Caco-2 (cell line): Measurements from ENCODE around the gene PEDS1. TPM values are rescaled to one million over a fixed set of nuclear protein-coding genes. Genes with fewer than 3 reads are reported as not detected.
A peak's percentile ranks its signal among the peaks of the same experiment; 100 is the strongest.

Experiments
- BruUV-seq: library from RNA; stranded (reverse); fragments of 400-500 nt; replicated peaks from 2 replicates; lab custom pipeline; 2021; lab: Mats Ljungman, UMichigan
- CTCF ChIA-PET: fragments of 300-600 bp; sonication (Branson Sonifier 250); formaldehyde crosslinking; loops from one replicate; lab custom pipeline; 2022; ENCODE audit warnings: antibody characterized with exemption; lab: Charles Lee
- POLR2A ChIA-PET: fragments of 300-600 bp; sonication (Branson Sonifier 250); formaldehyde crosslinking; loops from one replicate; lab custom pipeline; 2022; ENCODE audit warnings: antibody characterized with exemption; lab: Charles Lee
- DNase-seq, 2 experiments: peaks; one replicate each; pipeline versions ENCODE4 v3.0.0 to v3.0.0-alpha.2; 2020 to 2022
- H3K27me3 ChIP-seq: replicated peaks from 2 replicates; pipeline ENCODE4 v1.6.0; 2011; ENCODE audit warnings: low read length; ENCODE audit not compliant: control insufficient read depth, insufficient read depth
- H3K36me3 ChIP-seq: 2 replicates; pipeline ENCODE4 v1.5.1; 2011; ENCODE audit warnings: low read length; ENCODE audit not compliant: control insufficient read depth, insufficient read depth
- H3K4me1 ChIP-seq: fragments of 250-450 bp; sonication (Bioruptor Pico); 2 replicates; pipeline ENCODE4 v1.5.1; 2020; ENCODE audit warnings: mild to moderate bottlenecking
- H3K4me3 ChIP-seq: 2 replicates; pipeline ENCODE4 v1.5.1; 2011; ENCODE audit warnings: low read depth, mild to moderate bottlenecking, control low read depth, low read length
- H3K9me3 ChIP-seq: fragments of 250-450 bp; sonication (Bioruptor Pico); 2 replicates; pipeline ENCODE4 v1.5.1; 2020; ENCODE audit warnings: mild to moderate bottlenecking, moderate library complexity
- H3K27ac Mint-ChIP-seq: one replicate; pipeline ENCODE4 v1.8.0; 2022; ENCODE audit warnings: mixed read lengths; ENCODE audit not compliant: unreplicated experiment
- H3K27me3 Mint-ChIP-seq: one replicate; pipeline ENCODE4 v1.8.0; 2022; ENCODE audit warnings: mixed read lengths; ENCODE audit not compliant: insufficient read depth, unreplicated experiment
- H3K36me3 Mint-ChIP-seq: one replicate; pipeline ENCODE4 v1.8.0; 2022; ENCODE audit warnings: mild to moderate bottlenecking, mixed read lengths; ENCODE audit not compliant: insufficient read depth, unreplicated experiment
- H3K4me1 Mint-ChIP-seq: one replicate; pipeline ENCODE4 v1.8.0; 2022; ENCODE audit warnings: low read depth, mixed read lengths; ENCODE audit not compliant: unreplicated experiment
- H3K4me3 Mint-ChIP-seq: one replicate; pipeline ENCODE4 v1.8.0; 2022; ENCODE audit warnings: mild to moderate bottlenecking, moderate library complexity, mixed read lengths; ENCODE audit not compliant: unreplicated experiment
- H3K9me3 Mint-ChIP-seq: one replicate; pipeline ENCODE4 v1.8.0; 2022; ENCODE audit warnings: mixed read lengths; ENCODE audit not compliant: unreplicated experiment
- CTCF ChIP-seq, 2 experiments: fragments of 200-600 bp in 1 of 2; IDR thresholded peaks; 1 replicate in 1 of 2; 2 replicates in 1 of 2; pipeline versions ENCODE4 v1.5.1 to v1.8.0; 2011 to 2022; ENCODE audit warnings: antibody characterized with exemption in 1 of 2, control low read depth in 1 of 2, inconsistent platforms in 1 of 2, low read depth in 1 of 2, low read length in 1 of 2, mild to moderate bottlenecking in 1 of 2, moderate library complexity in 1 of 2; ENCODE audit not compliant: insufficient read depth in 1 of 2, severe bottlenecking in 1 of 2, unreplicated experiment in 1 of 2
- intact Hi-C: fragments of 100-400 bp; cut with micrococcal nuclease; formaldehyde crosslinking; loops from one replicate; pipeline ENCODE4 v1.10.0; 2022; ENCODE audit not compliant: unreplicated experiment
- total RNA-seq: library from RNA; stranded (reverse); gene quantifications from 2 replicates; pipeline ENCODE4 v1.2.3, GENCODE V29; 2022

The PEDS1 gene
- total RNA-seq, 1 experiment from 2014 or later, result 78.3 TPM

- Mint-ChIP-seq H3K9me3 (peaks cover 10% of the 10 kb centered on the region), H3K27me3 (no peaks in the 10 kb centered on the region), H3K4me1 (peaks cover 16% of the 10 kb centered on the region), H3K27ac (peak overlapping the region; percentile 9), H3K36me3 (peaks cover 96% of the 10 kb centered on the region), H3K4me3 (no peak overlapping the region)
- H3K27me3 ChIP-seq, result no peaks in the 10 kb centered on the region
- no peaks in the 10 kb centered on the region for H3K9me3 ChIP-seq
- H3K4me3 ChIP-seq, result no peak overlapping the region
- H3K36me3 ChIP-seq, result peaks cover 15% of the 10 kb centered on the region
- ChIA-PET POLR2A (no interaction called here), CTCF (interaction anchor here (1.4 kb wide), 1 partner anchor 11 kb away, joined by 6 read pairs; no protein-coding TSS in a partner anchor)
- DNase-seq, result no peak
- intact Hi-C loops, result no loop called here
- no peak for TF ChIP-seq CTCF (IDR thresholded peaks at IDR 0.05; ENCODE audit: insufficient read depth in 1 of 2, low read depth in 1 of 2, low read length in 1 of 2, severe bottlenecking in 1 of 2, unreplicated experiment in 1 of 2)
- peaks cover 1% of the 10 kb centered on the region for H3K4me1 ChIP-seq
- BruUV-seq, result no TSS peak
Measured at GRCh38 chr20:50126662-50127061, 26.9 kb downstream of the PEDS1 start.

GRCh38 chr20:50125279-50125678 lies 28.2 kb downstream of the PEDS1 start:
- no peaks in the 10 kb centered on the region for H3K27me3 Mint-ChIP-seq
- H3K4me3 Mint-ChIP-seq, result no peak overlapping the region
- peaks cover 21% of the 10 kb centered on the region for H3K4me1 Mint-ChIP-seq
- no peak overlapping the region for H3K4me3 ChIP-seq
- no peak for TF ChIP-seq CTCF (IDR thresholded peaks at IDR 0.05; ENCODE audit: insufficient read depth in 1 of 2, low read depth in 1 of 2, low read length in 1 of 2, severe bottlenecking in 1 of 2, unreplicated experiment in 1 of 2)
- peaks cover 10% of the 10 kb centered on the region for H3K9me3 Mint-ChIP-seq
- H3K9me3 ChIP-seq, result no peaks in the 10 kb centered on the region
- H3K36me3 ChIP-seq, result peaks cover 13% of the 10 kb centered on the region
- ChIA-PET POLR2A (no interaction called here), CTCF (interaction anchor here (0.8 to 1.4 kb wide), 2 partner anchors 9 to 29 kb away, joined by 3 read pairs; partner anchors contain the start of gene PEDS1)
- intact Hi-C loops, result no loop called here
- H3K27ac Mint-ChIP-seq, result no peak overlapping the region
- H3K27me3 ChIP-seq, result no peaks in the 10 kb centered on the region
- no TSS peak for BruUV-seq
- peaks cover 9% of the 10 kb centered on the region for H3K4me1 ChIP-seq
- peaks cover 92% of the 10 kb centered on the region for H3K36me3 Mint-ChIP-seq
- no peak for DNase-seq

GRCh38 chr20:50124496-50124895 lies 29.0 kb downstream of the PEDS1 start:
- intact Hi-C loops, result loop anchor here (5.0 kb wide), 1 partner anchor 338 kb away; no protein-coding TSS in a partner anchor
- Mint-ChIP-seq H3K9me3 (peaks cover 10% of the 10 kb centered on the region), H3K4me3 (no peak overlapping the region), H3K27me3 (no peaks in the 10 kb centered on the region), H3K27ac (no peak overlapping the region), H3K4me1 (peaks cover 15% of the 10 kb centered on the region), H3K36me3 (peaks cover 84% of the 10 kb centered on the region)
- Histone ChIP-seq H3K4me3 (no peak overlapping the region), H3K4me1 (peaks cover 9% of the 10 kb centered on the region), H3K36me3 (peaks cover 12% of the 10 kb centered on the region), H3K27me3 (no peaks in the 10 kb centered on the region), H3K9me3 (no peaks in the 10 kb centered on the region)
- no TSS peak for BruUV-seq
- TF ChIP-seq CTCF (IDR thresholded peaks at IDR 0.05; ENCODE audit: insufficient read depth in 1 of 2, low read depth in 1 of 2, low read length in 1 of 2, severe bottlenecking in 1 of 2, unreplicated experiment in 1 of 2), result no peak
- no peak for DNase-seq
- ChIA-PET CTCF (interaction anchor here (0.8 to 4.9 kb wide), 3 partner anchors 10 to 48 kb away, joined by 3 to 62 read pairs (median 3); partner anchors contain the start of gene PEDS1), POLR2A (no interaction called here)
